Tibial artery (tissue), 4 donors: ENCODE measurements around the gene MDM1.

Experiments
- DNase-seq, 2 donors: peaks; one replicate each; pipeline ENCODE4 v3.0.0-alpha.2; 2019
- H3K27ac ChIP-seq, 2 donors: fragments of 200-600 bp; sonication (generic) in 1 of 2; 1 replicate in 1 of 2; 2 replicates in 1 of 2; pipeline ENCODE4 v1.5.1; 2018 to 2019; ENCODE audit warnings: mild to moderate bottlenecking in 1 of 2
- H3K27me3 ChIP-seq, 2 donors: fragments of 200-600 bp; sonication (generic) in 1 of 2; one replicate each; pipeline versions ENCODE4 v1.5.1 to v1.6.0; 2016 to 2019
- H3K36me3 ChIP-seq, 3 donors: fragments of 200-600 bp; sonication (generic) in 2 of 3; one replicate each; pipeline ENCODE4 v1.5.1; 2016 to 2019; ENCODE audit warnings: mild to moderate bottlenecking in 2 of 3
- H3K4me1 ChIP-seq, 4 donors: fragments of 200-600 bp; sonication (generic) in 2 of 4; 1 replicate in 3 of 4; 2 replicates in 1 of 4; pipeline ENCODE4 v1.5.1; 2016 to 2019
- H3K4me3 ChIP-seq, 2 donors: fragments of 200-600 bp; sonication (generic) in 1 of 2; 1 replicate in 1 of 2; 2 replicates in 1 of 2; pipeline ENCODE4 v1.5.1; 2018 to 2019; ENCODE audit warnings: mild to moderate bottlenecking in 2 of 2
- H3K9me3 ChIP-seq, 3 donors: fragments of 200-600 bp; sonication (generic) in 1 of 3; one replicate each; pipeline ENCODE4 v1.5.1; 2016 to 2019
- intact Hi-C: fragments of 100-400 bp; cut with DNase I; formaldehyde crosslinking; loops from one replicate; pipeline ENCODE4 v1.15.0; 2023; ENCODE audit warnings: low total_unique reads
- TF ChIP-seq, protein P1 (sequence below), 2 experiments: fragments of 200-600 bp in 1 of 2; fragments of 450-650 bp in 1 of 2; IDR thresholded peaks; one replicate each; pipeline ENCODE4 v1.5.1; 2017 to 2019; ENCODE audit warnings: antibody characterized with exemption in 2 of 2, mild to moderate bottlenecking in 1 of 2, moderate library complexity in 1 of 2

Gene MDM1

DNA sequence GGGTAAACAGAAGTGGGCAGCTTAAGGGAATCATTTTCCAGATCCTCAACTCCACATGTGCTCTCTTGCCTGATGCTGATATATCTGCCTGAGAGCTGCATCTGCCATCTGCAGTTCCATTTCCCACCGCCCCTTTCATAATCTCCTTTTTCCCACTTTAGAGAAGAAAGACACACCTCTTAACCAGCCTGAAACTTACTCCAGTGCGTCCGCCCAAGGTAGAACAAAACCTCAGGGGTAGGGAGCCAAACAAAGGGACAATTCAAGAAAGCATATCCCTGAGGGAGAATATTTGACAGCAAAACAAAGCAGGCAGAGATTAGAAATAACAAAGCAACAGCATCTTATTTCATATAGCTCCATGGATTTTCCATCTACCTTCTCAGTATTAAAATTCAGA, 4.3 kb downstream of the MDM1 start:
- H3K4me3 ChIP-seq = no peak overlapping the region
- peaks cover 0 to 14% (median 5%) of the 10 kb centered on the region in 4 donors for H3K4me1 ChIP-seq
- H3K36me3 ChIP-seq = peaks cover 0 to 18% (median 10%) of the 10 kb centered on the region in 3 donors
- TF ChIP-seq, protein P1, sequence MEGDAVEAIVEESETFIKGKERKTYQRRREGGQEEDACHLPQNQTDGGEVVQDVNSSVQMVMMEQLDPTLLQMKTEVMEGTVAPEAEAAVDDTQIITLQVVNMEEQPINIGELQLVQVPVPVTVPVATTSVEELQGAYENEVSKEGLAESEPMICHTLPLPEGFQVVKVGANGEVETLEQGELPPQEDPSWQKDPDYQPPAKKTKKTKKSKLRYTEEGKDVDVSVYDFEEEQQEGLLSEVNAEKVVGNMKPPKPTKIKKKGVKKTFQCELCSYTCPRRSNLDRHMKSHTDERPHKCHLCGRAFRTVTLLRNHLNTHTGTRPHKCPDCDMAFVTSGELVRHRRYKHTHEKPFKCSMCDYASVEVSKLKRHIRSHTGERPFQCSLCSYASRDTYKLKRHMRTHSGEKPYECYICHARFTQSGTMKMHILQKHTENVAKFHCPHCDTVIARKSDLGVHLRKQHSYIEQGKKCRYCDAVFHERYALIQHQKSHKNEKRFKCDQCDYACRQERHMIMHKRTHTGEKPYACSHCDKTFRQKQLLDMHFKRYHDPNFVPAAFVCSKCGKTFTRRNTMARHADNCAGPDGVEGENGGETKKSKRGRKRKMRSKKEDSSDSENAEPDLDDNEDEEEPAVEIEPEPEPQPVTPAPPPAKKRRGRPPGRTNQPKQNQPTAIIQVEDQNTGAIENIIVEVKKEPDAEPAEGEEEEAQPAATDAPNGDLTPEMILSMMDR (IDR thresholded peaks at IDR 0.05) = no peak
- H3K27me3 ChIP-seq = no peaks in the 10 kb centered on the region
- H3K27ac ChIP-seq = no peak overlapping the region
- intact Hi-C loops = loop anchor here (10.0 kb wide), 1 partner anchor 487 kb away; no protein-coding TSS in a partner anchor
- no peaks in the 10 kb centered on the region for H3K9me3 ChIP-seq
- DNase-seq = no peak

DNA sequence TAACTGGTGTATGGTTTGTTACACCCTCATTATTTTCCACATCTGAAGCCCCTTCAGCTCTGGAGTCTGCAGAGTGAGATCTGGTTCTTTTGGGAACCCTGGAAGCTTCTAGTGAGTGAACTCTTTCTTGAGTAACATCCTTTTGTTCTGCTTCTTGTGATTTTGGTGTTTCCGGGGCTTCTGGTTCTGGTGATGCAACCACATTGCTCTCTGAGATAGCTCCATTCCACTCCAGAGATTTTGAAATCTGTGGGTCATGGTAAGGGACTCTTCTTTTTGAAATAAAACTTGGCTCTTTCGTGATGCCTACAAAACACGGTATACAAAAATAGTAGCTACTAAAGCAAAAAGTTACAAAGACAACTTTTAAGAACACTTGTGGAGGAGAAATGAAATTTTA, 5.4 kb downstream of the MDM1 start:
- no peaks in the 10 kb centered on the region for H3K27me3 ChIP-seq
- H3K4me3 ChIP-seq = no peak overlapping the region
- no peak overlapping the region for H3K27ac ChIP-seq
- no peaks in the 10 kb centered on the region for H3K9me3 ChIP-seq
- intact Hi-C loops = loop anchor here (10.0 kb wide), 1 partner anchor 488 kb away; no protein-coding TSS in a partner anchor
- TF ChIP-seq, protein P1 (IDR thresholded peaks at IDR 0.05) = no peak
- peaks cover 6 to 27% (median 10%) of the 10 kb centered on the region in 3 donors for H3K36me3 ChIP-seq
- no peak for DNase-seq
- peaks cover 0 to 11% (median 4%) of the 10 kb centered on the region in 4 donors for H3K4me1 ChIP-seq

DNA sequence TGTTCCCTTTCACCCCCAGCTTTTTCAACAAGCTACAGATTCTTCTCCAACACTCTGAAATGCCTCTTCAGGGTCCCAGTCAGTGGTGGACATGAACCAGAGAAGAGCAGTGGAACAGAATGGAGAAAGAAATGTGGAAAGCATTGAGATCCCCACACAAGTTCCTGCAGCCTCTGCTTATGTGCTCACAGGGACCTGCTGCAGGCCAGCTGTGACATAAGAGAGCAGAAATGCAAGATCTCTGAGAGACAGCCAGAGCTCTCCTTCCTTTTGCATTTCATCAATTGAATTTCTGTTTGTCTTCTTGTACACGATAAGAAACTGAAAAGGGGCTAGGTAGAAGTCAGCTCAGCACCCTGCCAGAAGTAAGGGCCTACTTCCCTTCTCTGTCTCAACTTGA, 6.2 kb downstream of the MDM1 start:
- Histone ChIP-seq H3K27me3 (no peaks in the 10 kb centered on the region), H3K27ac (no peak overlapping the region), H3K4me1 (peaks cover 0 to 4% (median under 1%) of the 10 kb centered on the region in 4 donors), H3K36me3 (peaks cover 6 to 27% (median 10%) of the 10 kb centered on the region in 3 donors), H3K9me3 (no peaks in the 10 kb centered on the region), H3K4me3 (no peak overlapping the region)
- TF ChIP-seq, protein P1 (IDR thresholded peaks at IDR 0.05) = no peak
- no peak for DNase-seq
- intact Hi-C loops = loop anchor here (10.0 kb wide), 1 partner anchor 489 kb away; no protein-coding TSS in a partner anchor

DNA sequence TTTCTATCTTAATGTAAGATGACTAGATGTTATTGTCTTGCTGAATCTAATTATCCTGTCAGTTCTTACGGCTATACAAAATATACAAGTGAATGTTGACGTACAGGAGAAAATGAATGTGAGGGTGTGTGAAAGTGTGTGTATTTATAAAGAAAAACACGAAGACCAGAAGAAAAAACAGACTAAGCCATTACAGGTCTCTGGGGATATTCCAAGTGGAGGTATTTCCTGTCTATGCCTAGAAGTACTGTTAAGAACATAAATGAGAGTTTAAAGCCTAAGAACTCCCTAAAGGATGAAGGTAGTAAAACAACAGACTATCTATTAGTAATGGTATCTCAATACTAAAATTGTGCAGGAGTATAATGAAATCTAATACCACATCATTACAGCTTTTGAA, 7.6 kb downstream of the MDM1 start:
- H3K4me1 ChIP-seq = no peaks in the 10 kb centered on the region
- TF ChIP-seq, protein P1 (IDR thresholded peaks at IDR 0.05) = no peak
- peaks cover 6 to 33% (median 10%) of the 10 kb centered on the region in 3 donors for H3K36me3 ChIP-seq
- no peak overlapping the region for H3K27ac ChIP-seq
- no peaks in the 10 kb centered on the region for H3K9me3 ChIP-seq
- no peak for DNase-seq
- H3K27me3 ChIP-seq = no peaks in the 10 kb centered on the region
- H3K4me3 ChIP-seq = no peak overlapping the region
- intact Hi-C loops = loop anchor here (10.0 kb wide), 1 partner anchor 490 kb away; no protein-coding TSS in a partner anchor

DNA sequence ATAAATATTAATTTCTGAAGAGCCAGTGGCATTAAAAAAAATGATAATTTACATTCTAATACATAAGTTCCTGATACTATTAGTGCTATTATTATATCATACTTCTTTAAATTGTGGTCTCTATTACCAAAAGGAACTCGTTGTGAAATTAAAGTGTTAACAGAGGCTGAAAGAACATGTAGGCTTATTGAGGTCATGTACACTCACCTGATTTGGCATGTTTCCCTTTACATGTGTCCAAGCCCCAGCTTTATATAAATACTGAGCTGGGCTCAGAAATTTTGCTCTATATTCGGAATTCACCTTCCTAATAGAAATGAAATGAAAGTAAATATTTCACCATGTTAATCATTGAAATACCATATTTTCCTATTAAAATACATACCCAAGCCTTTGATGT, 11.0 kb downstream of the MDM1 start:
- Histone ChIP-seq H3K27me3 (no peaks in the 10 kb centered on the region), H3K4me1 (no peaks in the 10 kb centered on the region), H3K36me3 (peaks cover 4 to 21% (median 6%) of the 10 kb centered on the region in 3 donors), H3K4me3 (no peak overlapping the region), H3K27ac (no peak overlapping the region), H3K9me3 (no peaks in the 10 kb centered on the region)
- DNase-seq = no peak
- TF ChIP-seq, protein P1 (IDR thresholded peaks at IDR 0.05) = no peak
- intact Hi-C loops = loop anchor here (10.0 kb wide), 1 partner anchor 494 kb away; no protein-coding TSS in a partner anchor
